Measurements from ENCODE around the gene ICA1L. TPM values are rescaled to one million over a fixed set of nuclear protein-coding genes. Genes with fewer than 3 reads are reported as not detected.

Gene ICA1L
- total RNA-seq, 1 experiment from 2014 or later, result not detected

DNA sequence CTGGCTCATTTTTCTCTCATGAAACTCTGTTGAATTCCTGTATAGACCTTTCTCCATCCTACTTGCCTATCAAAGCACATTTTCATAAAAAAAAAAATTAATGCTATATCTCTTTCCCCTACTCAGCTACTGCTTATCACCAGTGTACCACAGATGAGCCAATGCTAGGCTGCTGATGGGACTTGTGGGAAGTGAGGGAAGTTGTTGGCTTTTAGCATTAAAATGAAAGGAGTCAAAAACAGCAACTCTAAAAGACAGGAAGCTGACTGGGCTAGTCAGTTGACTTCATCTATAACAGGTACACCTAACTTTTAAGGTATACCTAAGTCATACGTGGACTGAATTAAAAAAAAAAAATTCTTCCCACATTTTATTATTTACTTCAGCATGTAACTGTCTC, 134.7 kb downstream of the ICA1L start:
- TF ChIP-seq EZH2 (IDR thresholded peaks at IDR 0.05; ENCODE audit: low read depth), result no peak
- TF ChIP-seq, protein P1, sequence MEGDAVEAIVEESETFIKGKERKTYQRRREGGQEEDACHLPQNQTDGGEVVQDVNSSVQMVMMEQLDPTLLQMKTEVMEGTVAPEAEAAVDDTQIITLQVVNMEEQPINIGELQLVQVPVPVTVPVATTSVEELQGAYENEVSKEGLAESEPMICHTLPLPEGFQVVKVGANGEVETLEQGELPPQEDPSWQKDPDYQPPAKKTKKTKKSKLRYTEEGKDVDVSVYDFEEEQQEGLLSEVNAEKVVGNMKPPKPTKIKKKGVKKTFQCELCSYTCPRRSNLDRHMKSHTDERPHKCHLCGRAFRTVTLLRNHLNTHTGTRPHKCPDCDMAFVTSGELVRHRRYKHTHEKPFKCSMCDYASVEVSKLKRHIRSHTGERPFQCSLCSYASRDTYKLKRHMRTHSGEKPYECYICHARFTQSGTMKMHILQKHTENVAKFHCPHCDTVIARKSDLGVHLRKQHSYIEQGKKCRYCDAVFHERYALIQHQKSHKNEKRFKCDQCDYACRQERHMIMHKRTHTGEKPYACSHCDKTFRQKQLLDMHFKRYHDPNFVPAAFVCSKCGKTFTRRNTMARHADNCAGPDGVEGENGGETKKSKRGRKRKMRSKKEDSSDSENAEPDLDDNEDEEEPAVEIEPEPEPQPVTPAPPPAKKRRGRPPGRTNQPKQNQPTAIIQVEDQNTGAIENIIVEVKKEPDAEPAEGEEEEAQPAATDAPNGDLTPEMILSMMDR (conservative IDR thresholded peaks at IDR 0.05), result no peak
- no peak overlapping the region for H3K4me2 ChIP-seq
- DNase-seq, result no peak
- no peak overlapping the region for H3K4me3 ChIP-seq
- H3K9me2 ChIP-seq (ENCODE audit: insufficient read depth), result no peaks in the 10 kb centered on the region
- ChIA-PET CTCF (no interaction called here), POLR2A (ENCODE audit: unreplicated experiment) (no interaction called here)
- no peak overlapping the region for H2AFZ ChIP-seq
- H3K27ac ChIP-seq, result no peak overlapping the region
- no peaks in the 10 kb centered on the region for H3K36me3 ChIP-seq (ENCODE audit: low read depth)
- H4K20me1 ChIP-seq (ENCODE audit: insufficient read depth), result no peaks in the 10 kb centered on the region
- H3K4me1 ChIP-seq (replicated peaks; ENCODE audit: insufficient read depth), result no peaks in the 10 kb centered on the region
- H3F3A ChIP-seq (ENCODE audit: insufficient read depth, low read depth), result no peaks in the 10 kb centered on the region
- BruUV-seq (replicated peaks), result no TSS peak
- intact Hi-C loops (cut with micrococcal nuclease; ENCODE audit: unreplicated experiment), result no loop called here
- no peaks in the 10 kb centered on the region for H3K27me3 ChIP-seq (ENCODE audit: insufficient read depth, low read depth)
- H3K9me3 ChIP-seq (ENCODE audit: insufficient read depth, low read depth), result no peaks in the 10 kb centered on the region
- H3K79me2 ChIP-seq (ENCODE audit: low read depth), result no peaks in the 10 kb centered on the region

DNA sequence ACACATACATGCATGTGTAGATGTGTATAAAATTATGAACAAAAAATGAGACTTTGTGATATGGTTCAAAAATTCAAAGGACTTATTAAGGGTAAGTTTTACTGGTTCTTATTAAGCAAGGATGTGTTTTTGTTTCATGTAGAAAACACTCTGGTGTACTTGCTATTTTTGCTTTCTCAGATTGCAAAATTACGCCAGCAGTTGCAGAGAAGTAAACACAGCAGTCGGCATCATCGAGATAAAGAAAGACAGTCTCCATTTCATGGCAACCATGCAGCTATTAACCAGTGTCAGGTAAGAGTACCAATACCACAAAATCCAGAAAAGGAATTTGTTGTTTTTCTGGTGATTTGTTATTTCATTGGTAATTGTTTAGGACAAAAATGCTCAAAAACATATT, 145.5 kb downstream of the ICA1L start:
- CTCF ChIA-PET, result no interaction called here
- TF ChIP-seq, protein P1 (conservative IDR thresholded peaks at IDR 0.05), result no peak
- no peak for TF ChIP-seq EZH2 (IDR thresholded peaks at IDR 0.05; ENCODE audit: low read depth)
- intact Hi-C loops (cut with micrococcal nuclease; ENCODE audit: unreplicated experiment), result no loop called here
- no peak overlapping the region for H3K4me2 ChIP-seq
- no peaks in the 10 kb centered on the region for H3K36me3 ChIP-seq (ENCODE audit: low read depth)
- H4K20me1 ChIP-seq (ENCODE audit: insufficient read depth), result no peaks in the 10 kb centered on the region
- H3K4me3 ChIP-seq, result no peak overlapping the region
- no peaks in the 10 kb centered on the region for H3K27me3 ChIP-seq (ENCODE audit: insufficient read depth, low read depth)
- no peaks in the 10 kb centered on the region for H3K4me1 ChIP-seq (replicated peaks; ENCODE audit: insufficient read depth)
- BruUV-seq (replicated peaks), result no TSS peak
- H2AFZ ChIP-seq, result no peak overlapping the region
- no peaks in the 10 kb centered on the region for H3F3A ChIP-seq (ENCODE audit: insufficient read depth, low read depth)
- no peaks in the 10 kb centered on the region for H3K9me2 ChIP-seq (ENCODE audit: insufficient read depth)
- POLR2A ChIA-PET (ENCODE audit: unreplicated experiment), result no interaction called here
- no peaks in the 10 kb centered on the region for H3K9me3 ChIP-seq (ENCODE audit: insufficient read depth, low read depth)
- DNase-seq, result no peak
- H3K79me2 ChIP-seq (ENCODE audit: low read depth), result no peaks in the 10 kb centered on the region
- no peak overlapping the region for H3K27ac ChIP-seq

DNA sequence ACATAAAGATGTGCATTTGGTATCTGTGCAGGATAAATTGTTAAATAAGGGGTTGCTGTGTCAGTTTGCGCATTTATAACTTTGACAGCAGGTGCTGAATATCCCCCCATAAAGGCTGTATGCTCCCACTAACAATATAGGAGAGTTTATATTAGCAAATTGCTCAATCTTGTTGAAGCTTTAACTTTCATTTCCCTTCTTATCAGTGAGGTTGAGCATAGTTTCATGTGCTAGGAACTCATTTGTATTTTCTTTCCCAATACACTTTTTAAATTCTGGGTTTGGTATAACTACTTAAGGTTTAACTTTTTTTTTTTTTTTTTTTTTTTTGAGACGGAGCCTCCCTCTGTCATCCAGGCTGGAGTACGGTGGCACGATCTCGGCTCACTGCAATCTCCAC, 147.8 kb downstream of the ICA1L start:
- DNase-seq, result no peak
- Histone ChIP-seq H3K4me2 (no peak overlapping the region), H3K4me3 (no peak overlapping the region), H3K4me1 (replicated peaks; ENCODE audit: insufficient read depth) (no peaks in the 10 kb centered on the region), H3F3A (ENCODE audit: insufficient read depth, low read depth) (no peaks in the 10 kb centered on the region), H2AFZ (no peak overlapping the region), H4K20me1 (ENCODE audit: insufficient read depth) (no peaks in the 10 kb centered on the region), H3K27me3 (ENCODE audit: insufficient read depth, low read depth) (no peaks in the 10 kb centered on the region), H3K79me2 (ENCODE audit: low read depth) (no peaks in the 10 kb centered on the region), H3K9me2 (ENCODE audit: insufficient read depth) (no peaks in the 10 kb centered on the region; the same call in none of the 2 replicates), H3K27ac (no peak overlapping the region), H3K9me3 (ENCODE audit: insufficient read depth, low read depth) (no peaks in the 10 kb centered on the region), H3K36me3 (ENCODE audit: low read depth) (no peaks in the 10 kb centered on the region)
- no TSS peak for BruUV-seq (replicated peaks)
- no peak for TF ChIP-seq EZH2 (IDR thresholded peaks at IDR 0.05; ENCODE audit: low read depth)
- TF ChIP-seq, protein P1 (conservative IDR thresholded peaks at IDR 0.05), result no peak
- intact Hi-C loops (cut with micrococcal nuclease; ENCODE audit: unreplicated experiment), result no loop called here
- POLR2A ChIA-PET (ENCODE audit: unreplicated experiment), result no interaction called here
- CTCF ChIA-PET, result no interaction called here

Other genes with a start within 250 kb of the ICA1L start
- gene FAM117B, start 236.8 kb downstream of the ICA1L start, total RNA-seq (2021), result 8.2 and 8.8 TPM in 2 replicates
- 38.7 and 45.3 TPM in 2 replicates for gene WDR12, start 39.9 kb upstream of the ICA1L start, total RNA-seq (2021)
- 5.9 and 6.5 TPM in 2 replicates for gene CARF, start 40.5 kb upstream of the ICA1L start, total RNA-seq (2021)
- 19.5 and 20.7 TPM in 2 replicates for gene NBEAL1, start 143.1 kb upstream of the ICA1L start, total RNA-seq (2021)

All from PC-9 (cell line).